Vagina (tissue), 2 donors: ENCODE results near the gene ZNF777.

ENCODE experiments used
- POLR2A ChIP-seq, 2 donors: fragments of 450-650 bp; IDR thresholded peaks; one replicate each; pipeline ENCODE4 v1.6.1; 2017; ENCODE audit warnings: antibody characterized with exemption in 2 of 2, mild to moderate bottlenecking in 2 of 2, moderate library complexity in 2 of 2
- POLR2AphosphoS5 ChIP-seq, 2 donors: sonication (generic); formaldehyde crosslinking; IDR thresholded peaks; one replicate each; pipeline ENCODE4 v1.9.0; 2017; ENCODE audit warnings: antibody characterized with exemption in 2 of 2, mild to moderate bottlenecking in 2 of 2, low read depth in 1 of 2; ENCODE audit not compliant: insufficient read depth in 1 of 2
- TF ChIP-seq, protein P1 (sequence below), 3 experiments: fragments of 450-650 bp in 2 of 3; fragments of 200-600 bp in 1 of 3; sonication (generic) in 1 of 3; IDR thresholded peaks; one replicate each; pipeline ENCODE4 v1.5.1; 2017 to 2019; ENCODE audit warnings: antibody characterized with exemption in 3 of 3, mild to moderate bottlenecking in 2 of 3, moderate library complexity in 2 of 3

DNA sequence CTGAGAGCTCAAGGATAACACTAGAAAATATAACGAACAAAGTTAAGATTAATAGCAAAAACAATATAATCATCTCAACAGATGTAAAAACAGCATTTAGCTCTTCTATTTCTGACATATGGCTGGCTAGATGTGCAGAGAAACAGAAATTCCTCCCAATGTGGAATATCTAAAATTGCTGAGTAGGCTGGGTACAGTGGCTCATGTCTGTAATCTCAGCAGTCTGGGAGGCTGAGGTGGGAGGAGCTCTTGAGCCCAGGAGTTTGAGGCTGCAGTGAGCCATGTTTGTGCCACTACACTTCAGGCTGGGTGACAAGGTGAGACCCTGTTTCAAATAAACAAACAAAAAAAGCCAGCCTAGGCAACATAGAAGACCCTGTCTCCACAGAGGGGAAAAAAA, 18.7 kb upstream of the ZNF777 start:
- TF ChIP-seq, protein P1, sequence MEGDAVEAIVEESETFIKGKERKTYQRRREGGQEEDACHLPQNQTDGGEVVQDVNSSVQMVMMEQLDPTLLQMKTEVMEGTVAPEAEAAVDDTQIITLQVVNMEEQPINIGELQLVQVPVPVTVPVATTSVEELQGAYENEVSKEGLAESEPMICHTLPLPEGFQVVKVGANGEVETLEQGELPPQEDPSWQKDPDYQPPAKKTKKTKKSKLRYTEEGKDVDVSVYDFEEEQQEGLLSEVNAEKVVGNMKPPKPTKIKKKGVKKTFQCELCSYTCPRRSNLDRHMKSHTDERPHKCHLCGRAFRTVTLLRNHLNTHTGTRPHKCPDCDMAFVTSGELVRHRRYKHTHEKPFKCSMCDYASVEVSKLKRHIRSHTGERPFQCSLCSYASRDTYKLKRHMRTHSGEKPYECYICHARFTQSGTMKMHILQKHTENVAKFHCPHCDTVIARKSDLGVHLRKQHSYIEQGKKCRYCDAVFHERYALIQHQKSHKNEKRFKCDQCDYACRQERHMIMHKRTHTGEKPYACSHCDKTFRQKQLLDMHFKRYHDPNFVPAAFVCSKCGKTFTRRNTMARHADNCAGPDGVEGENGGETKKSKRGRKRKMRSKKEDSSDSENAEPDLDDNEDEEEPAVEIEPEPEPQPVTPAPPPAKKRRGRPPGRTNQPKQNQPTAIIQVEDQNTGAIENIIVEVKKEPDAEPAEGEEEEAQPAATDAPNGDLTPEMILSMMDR (IDR thresholded peaks at IDR 0.05): no peak
- TF ChIP-seq POLR2AphosphoS5 (IDR thresholded peaks at IDR 0.05; ENCODE audit: insufficient read depth in 1 of 2, low read depth in 1 of 2) (no peak), POLR2A (IDR thresholded peaks at IDR 0.05) (no peak)
